ENCODE data around the gene BEST1. TPM values are rescaled to one million over a fixed set of nuclear protein-coding genes. Genes with fewer than 3 reads are reported as not detected.
A peak's percentile ranks its signal among the peaks of the same experiment; 100 is the strongest.
"Not testable (repeated sequence)": the region's sequence is repeated elsewhere in the genome, so short reads cannot be mapped to it uniquely, and the experiment has no call there.

Gene BEST1
- total RNA-seq, 1 donor from 2014 or later, result 1.1 TPM

- no peak for DNase-seq (ENCODE audit: low spot score in 2 of 2, unreplicated experiment in 2 of 2)
- Mint-ChIP-seq H3K4me1 (peaks cover 29% of the 10 kb centered on the region), H3K27me3 (ENCODE audit: low read depth) (no peaks in the 10 kb centered on the region), H3K36me3 (peaks cover 35% of the 10 kb centered on the region), H3K27ac (no peak overlapping the region), H3K9me3 (no peaks in the 10 kb centered on the region), H3K4me3 (no peak overlapping the region)
- no peak for TF ChIP-seq CTCF (IDR thresholded peaks at IDR 0.05; ENCODE audit: unreplicated experiment)
Observed at GRCh38 chr11:61962213-61963015, 12.3 kb downstream of the BEST1 start.

DNA sequence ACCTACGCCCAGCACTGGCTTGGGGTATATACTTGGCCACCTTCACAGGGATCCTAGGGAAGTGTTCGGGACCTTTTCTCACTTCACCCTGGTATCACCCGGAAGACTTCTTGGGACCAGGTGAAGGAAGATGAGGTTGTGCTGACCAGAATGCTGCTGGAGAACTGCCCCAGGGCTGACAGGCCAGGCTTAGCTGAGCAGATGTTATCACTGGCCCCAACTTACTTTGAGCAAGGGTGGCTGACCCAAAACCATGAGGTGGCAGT, 12.8 kb downstream of the BEST1 start:
- no peak for TF ChIP-seq CTCF (IDR thresholded peaks at IDR 0.05; ENCODE audit: unreplicated experiment)
- Mint-ChIP-seq H3K4me3 (no peak overlapping the region), H3K9me3 (no peaks in the 10 kb centered on the region), H3K27ac (no peak overlapping the region), H3K4me1 (peaks cover 31% of the 10 kb centered on the region), H3K36me3 (peaks cover 35% of the 10 kb centered on the region), H3K27me3 (ENCODE audit: low read depth) (no peaks in the 10 kb centered on the region)
- DNase-seq (ENCODE audit: low spot score in 2 of 2, unreplicated experiment in 2 of 2), result no peak

- H3K9me3 Mint-ChIP-seq, result no peaks in the 10 kb centered on the region
- H3K36me3 Mint-ChIP-seq, result peaks cover 32% of the 10 kb centered on the region
- no peaks in the 10 kb centered on the region for H3K27me3 Mint-ChIP-seq (ENCODE audit: low read depth)
- TF ChIP-seq CTCF (IDR thresholded peaks at IDR 0.05; ENCODE audit: unreplicated experiment), result no peak
- no peak for DNase-seq (ENCODE audit: low spot score in 2 of 2, unreplicated experiment in 2 of 2)
- H3K4me3 Mint-ChIP-seq, result peak overlapping the region; percentile 30
- peaks cover 36% of the 10 kb centered on the region for H3K4me1 Mint-ChIP-seq
- peak overlapping the region; percentile 47 for H3K27ac Mint-ChIP-seq
Observed at GRCh38 chr11:61963282-61964057, 13.3 kb downstream of the BEST1 start.

DNA sequence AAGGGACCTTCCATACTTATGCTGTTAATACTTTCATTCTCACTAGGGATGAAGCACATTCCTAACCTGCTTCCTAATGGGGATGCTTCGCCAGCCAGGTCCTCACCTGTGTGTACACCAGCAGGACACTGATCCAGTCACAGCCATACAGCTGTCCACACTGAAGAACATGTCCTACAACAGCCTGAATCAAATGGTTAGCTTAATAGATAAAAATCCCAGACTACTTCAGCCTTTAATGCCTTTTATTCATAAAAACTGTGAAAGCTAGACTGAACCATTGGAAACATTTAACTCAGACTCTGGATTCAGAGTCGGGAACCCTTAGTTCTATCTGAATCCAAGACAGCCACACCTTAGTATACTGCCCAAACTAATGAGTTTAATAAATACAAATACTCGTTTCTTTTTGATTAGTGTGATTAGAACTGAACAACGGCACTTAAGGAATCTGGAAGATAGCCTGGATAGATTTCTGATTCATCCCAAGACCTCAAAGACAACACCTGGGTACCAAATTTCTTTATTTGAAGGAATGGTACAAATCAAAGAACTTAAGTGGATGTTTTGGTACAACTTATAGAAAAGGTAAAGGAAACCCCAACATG, 14.0 kb downstream of the BEST1 start:
- H3K4me1 Mint-ChIP-seq, result peaks cover 43% of the 10 kb centered on the region
- H3K4me3 Mint-ChIP-seq, result peak overlapping the region; percentile 93
- H3K36me3 Mint-ChIP-seq, result peaks cover 30% of the 10 kb centered on the region
- no peak for DNase-seq (ENCODE audit: low spot score in 2 of 2, unreplicated experiment in 2 of 2)
- no peak overlapping the region for H3K27ac Mint-ChIP-seq
- H3K27me3 Mint-ChIP-seq (ENCODE audit: low read depth), result no peaks in the 10 kb centered on the region
- no peaks in the 10 kb centered on the region for H3K9me3 Mint-ChIP-seq
- no peak for TF ChIP-seq CTCF (IDR thresholded peaks at IDR 0.05; ENCODE audit: unreplicated experiment)

DNA sequence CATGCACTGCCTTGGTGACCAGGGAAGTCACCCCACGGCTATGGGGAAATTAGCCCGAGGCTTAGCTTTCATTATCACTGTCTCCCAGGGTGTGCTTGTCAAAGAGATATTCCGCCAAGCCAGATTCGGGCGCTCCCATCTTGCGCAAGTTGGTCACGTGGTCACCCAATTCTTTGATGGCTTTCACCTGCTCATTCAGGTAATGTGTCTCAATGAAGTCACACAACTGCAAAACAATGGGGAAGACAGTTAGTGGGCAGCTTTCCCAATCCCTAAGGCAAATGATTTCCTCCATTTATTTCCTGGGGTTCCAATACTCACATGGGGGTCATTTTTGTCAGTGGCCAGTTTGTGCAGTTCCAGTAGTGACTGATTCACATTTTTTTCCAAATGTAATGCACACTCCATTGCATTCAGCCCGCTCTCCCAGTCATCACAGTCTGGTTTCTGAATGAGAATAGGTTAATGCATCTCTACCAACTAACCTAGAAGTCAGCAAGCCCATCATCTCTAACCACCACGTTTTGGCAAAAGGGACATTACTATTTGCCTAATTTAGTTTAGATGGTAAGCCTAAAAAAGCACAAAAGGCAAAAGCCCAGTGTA, 14.6 kb downstream of the BEST1 start:
- peak overlapping the region; percentile 93 for H3K4me3 Mint-ChIP-seq
- DNase-seq (ENCODE audit: low spot score in 2 of 2, unreplicated experiment in 2 of 2); H3K27ac Mint-ChIP-seq; H3K9me3 Mint-ChIP-seq; H3K27me3 Mint-ChIP-seq (ENCODE audit: low read depth): not testable (repeated sequence)
- H3K4me1 Mint-ChIP-seq, result peaks cover 47% of the 10 kb centered on the region
- H3K36me3 Mint-ChIP-seq, result peaks cover 30% of the 10 kb centered on the region
